Upper lobe of left lung (tissue), 6 donors: ENCODE measurements around the gene FIBCD1. TPM values are rescaled to one million over a fixed set of nuclear protein-coding genes. Genes with fewer than 3 reads are reported as not detected.

ENCODE experiments used
- ATAC-seq, 2 donors: fragments of 200-7000 bp; cut with Tn5 transposase; one replicate each; pipeline ENCODE4 v1.9.1; 2022; ENCODE audit warnings: mild to moderate bottlenecking in 2 of 2, moderate library complexity in 2 of 2; ENCODE audit not compliant: low FRiP score in 2 of 2
- DNase-seq, 2 donors: peaks; one replicate each; pipeline ENCODE4 v3.0.0-alpha.2; 2019 to 2020
- H3K27ac ChIP-seq, 4 donors: fragments of 200-600 bp; sonication (generic); one replicate each; pipeline ENCODE4 v1.5.1; 2016 to 2019
- H3K27me3 ChIP-seq, 4 donors: fragments of 200-600 bp; sonication (generic); one replicate each; pipeline ENCODE4 v1.5.1; 2017 to 2019
- H3K36me3 ChIP-seq, 4 donors: fragments of 200-600 bp; sonication (generic); one replicate each; pipeline ENCODE4 v1.5.1; 2016 to 2019
- H3K4me1 ChIP-seq, 4 donors: fragments of 200-600 bp; sonication (generic); one replicate each; pipeline ENCODE4 v1.5.1; 2018 to 2019
- H3K4me3 ChIP-seq, 4 donors: fragments of 200-600 bp; sonication (generic); one replicate each; pipeline ENCODE4 v1.5.1; 2017 to 2019; ENCODE audit warnings: mild to moderate bottlenecking in 2 of 4, moderate library complexity in 1 of 4
- H3K9me3 ChIP-seq, 4 donors: fragments of 200-600 bp; sonication (generic); one replicate each; pipeline ENCODE4 v1.5.1; 2018 to 2019
- CTCF ChIP-seq, 6 experiments: fragments of 450-650 bp in 4 of 6; fragments of 200-600 bp in 2 of 6; sonication (generic) in 2 of 6; IDR thresholded peaks; one replicate each; pipeline ENCODE4 v1.5.1; 2016 to 2019; ENCODE audit warnings: antibody characterized with exemption in 6 of 6
- EP300 ChIP-seq, 4 donors: sonication (generic); formaldehyde crosslinking; IDR thresholded peaks; one replicate each; pipeline ENCODE4 v1.5.1; 2017; ENCODE audit warnings: antibody characterized with exemption in 4 of 4, control low read depth in 2 of 4
- POLR2A ChIP-seq, 4 donors: fragments of 450-650 bp; IDR thresholded peaks; one replicate each; pipeline ENCODE4 v1.5.1; 2016 to 2017; ENCODE audit warnings: antibody characterized with exemption in 4 of 4, mild to moderate bottlenecking in 2 of 4
- POLR2AphosphoS5 ChIP-seq, 2 donors: sonication (generic); formaldehyde crosslinking; IDR thresholded peaks; one replicate each; pipeline ENCODE4 v1.5.1; 2017; ENCODE audit warnings: antibody characterized with exemption in 2 of 2
- WGBS, 2 donors: methylation state at CpG; one replicate each; pipeline ENCODE4 v1.1.5; 2017 to 2018; 5-methylcytosine and 5-hydroxymethylcytosine counted together
- total RNA-seq, 6 donors: library from RNA; depleted of rRNA in 4 of 6; stranded (reverse); fragments of >200 nt in 4 of 6; gene quantifications; one replicate each; pipeline versions ENCODE4 v1.1.0 to v1.2.1, GENCODE V29; 2016 to 2021
- donor health status: DM: no; HTN: no; CAD: no; lungs with moderate emphysema.
- donor health status: DM: no; HTN: yes; CAD: no; lungs with severe emphysema.

Gene FIBCD1
- total RNA-seq, 6 donors from 2014 or later, result 0.30 to 15.8 (median 4.1) TPM

GRCh38 chr9:130971294-130971849, 32.3 kb upstream of the FIBCD1 start:
- DNase-seq (no peak), ATAC-seq (no peak)
- no peaks in the 10 kb centered on the region for H3K9me3 ChIP-seq
- 54 to 66% methylated on average over 10 to 12 of the region's 12 CpGs for WGBS, 2 donors
- TF ChIP-seq POLR2AphosphoS5 (IDR thresholded peaks at IDR 0.05) (no peak), POLR2A (IDR thresholded peaks at IDR 0.05) (no peak), CTCF (IDR thresholded peaks at IDR 0.05) (no peak), EP300 (IDR thresholded peaks at IDR 0.05) (no peak)
- H3K27me3 ChIP-seq, result no peaks in the 10 kb centered on the region
- no peaks in the 10 kb centered on the region for H3K36me3 ChIP-seq
- no peak overlapping the region for H3K27ac ChIP-seq
- H3K4me3 ChIP-seq, result no peak overlapping the region
- no peaks in the 10 kb centered on the region for H3K4me1 ChIP-seq

- Histone ChIP-seq H3K9me3 (no peaks in the 10 kb centered on the region), H3K27ac (no peak overlapping the region), H3K4me1 (no peaks in the 10 kb centered on the region), H3K27me3 (no peaks in the 10 kb centered on the region), H3K36me3 (no peaks in the 10 kb centered on the region), H3K4me3 (no peak overlapping the region)
- ATAC-seq, result no peak
- 74 to 79% methylated on average over 3 of the region's 3 CpGs for WGBS, 2 donors
- TF ChIP-seq POLR2A (IDR thresholded peaks at IDR 0.05) (no peak), EP300 (IDR thresholded peaks at IDR 0.05) (no peak), POLR2AphosphoS5 (IDR thresholded peaks at IDR 0.05) (no peak), CTCF (IDR thresholded peaks at IDR 0.05) (no peak)
- no peak for DNase-seq
Observed at GRCh38 chr9:130970855-130971254, 31.8 kb upstream of the FIBCD1 start.

GRCh38 chr9:130970052-130970451, 31.0 kb upstream of the FIBCD1 start:
- DNase-seq (no peak), ATAC-seq (no peak)
- Histone ChIP-seq H3K4me1 (no peaks in the 10 kb centered on the region), H3K36me3 (no peaks in the 10 kb centered on the region), H3K9me3 (no peaks in the 10 kb centered on the region), H3K4me3 (no peak overlapping the region), H3K27me3 (no peaks in the 10 kb centered on the region), H3K27ac (no peak overlapping the region)
- WGBS, 2 donors, result 79% methylated on average over 12 of the region's 12 CpGs
- TF ChIP-seq POLR2AphosphoS5 (IDR thresholded peaks at IDR 0.05) (no peak), POLR2A (IDR thresholded peaks at IDR 0.05) (no peak), EP300 (IDR thresholded peaks at IDR 0.05) (no peak), CTCF (IDR thresholded peaks at IDR 0.05) (no peak)

- 82 to 87% methylated on average over 7 of the region's 7 CpGs for WGBS, 2 donors
- no peak for DNase-seq
- Histone ChIP-seq H3K36me3 (no peaks in the 10 kb centered on the region), H3K27ac (no peak overlapping the region), H3K27me3 (no peaks in the 10 kb centered on the region), H3K4me1 (peaks cover 0 to 3% (median 0%) of the 10 kb centered on the region in 4 donors), H3K9me3 (no peaks in the 10 kb centered on the region), H3K4me3 (no peak overlapping the region)
- no peak for TF ChIP-seq POLR2A (IDR thresholded peaks at IDR 0.05)
- no peak for ATAC-seq
Observed at GRCh38 chr9:130965680-130966079, 26.6 kb upstream of the FIBCD1 start.

- Histone ChIP-seq H3K9me3 (no peaks in the 10 kb centered on the region), H3K27ac (no peak overlapping the region), H3K27me3 (no peaks in the 10 kb centered on the region), H3K4me1 (peaks cover 0 to 3% (median 0%) of the 10 kb centered on the region in 4 donors), H3K36me3 (no peaks in the 10 kb centered on the region), H3K4me3 (no peak overlapping the region)
- no peak for ATAC-seq
- TF ChIP-seq CTCF (IDR thresholded peaks at IDR 0.05), result no peak
- no peak for TF ChIP-seq POLR2A (IDR thresholded peaks at IDR 0.05)
- no peak for TF ChIP-seq EP300 (IDR thresholded peaks at IDR 0.05)
- no peak for TF ChIP-seq POLR2AphosphoS5 (IDR thresholded peaks at IDR 0.05)
- no peak for DNase-seq
- 89 to 96% methylated on average over 8 of the region's 8 CpGs for WGBS, 2 donors
Observed at GRCh38 chr9:130963916-130964315, 24.9 kb upstream of the FIBCD1 start.
